Endothelial cell of umbilical vein (primary cell): ENCODE results near the gene PLA2G2A.
A peak's percentile ranks its signal among the peaks of the same experiment; 100 is the strongest.

Experiments used
- CTCF ChIP-seq, 2 donors: IDR thresholded peaks; 1 replicate in 1 of 2; 2 replicates in 1 of 2; pipeline ENCODE4 v1.5.1; 2011; ENCODE audit warnings: low read length in 2 of 2, mild to moderate bottlenecking in 2 of 2, moderate library complexity in 2 of 2, control low read depth in 1 of 2, inconsistent platforms in 1 of 2, low read depth in 1 of 2; ENCODE audit not compliant: insufficient read depth in 1 of 2; ENCODE audit errors: extremely low read depth in 1 of 2
- POLR2AphosphoS5 ChIP-seq: IDR thresholded peaks from 2 replicates; pipeline ENCODE4 v1.6.1; 2012; ENCODE audit warnings: low read depth, mild to moderate bottlenecking, control low read depth, low read length, moderate library complexity; ENCODE audit not compliant: insufficient read depth

- TF ChIP-seq CTCF (IDR thresholded peaks at IDR 0.05; ENCODE audit: extremely low read depth in 1 of 2, insufficient read depth in 1 of 2, low read depth in 1 of 2, low read length in 2 of 2): peak; percentile 64 to 69
- TF ChIP-seq POLR2AphosphoS5: no peak
Observed at GRCh38 chr1:19974822-19975416, 4.5 kb downstream of the PLA2G2A start.
